ENCODE measurements around the gene FAM151A. TPM values are rescaled to one million over a fixed set of nuclear protein-coding genes. Genes with fewer than 3 reads are reported as not detected.

FAM151A gene
- total RNA-seq, 1 donor from 2014 or later = not detected

GRCh38 chr1:54614563-54614962, 8.8 kb downstream of the FAM151A start:
- H3K36me3 Mint-ChIP-seq (ENCODE audit: low read depth, unreplicated experiment) = peaks cover 9% of the 10 kb centered on the region
- H3K4me1 Mint-ChIP-seq (ENCODE audit: unreplicated experiment) = peaks cover 37% of the 10 kb centered on the region
- TF ChIP-seq CTCF (IDR thresholded peaks at IDR 0.05; ENCODE audit: unreplicated experiment) = no peak
- no peak for DNase-seq (ENCODE audit: low spot score)
- H3K27me3 Mint-ChIP-seq (ENCODE audit: unreplicated experiment) = peaks cover 9% of the 10 kb centered on the region
- H3K9me3 Mint-ChIP-seq (ENCODE audit: unreplicated experiment) = no peaks in the 10 kb centered on the region
- H3K27ac Mint-ChIP-seq (ENCODE audit: unreplicated experiment) = peak overlapping the region; percentile 31
- H3K4me3 Mint-ChIP-seq (ENCODE audit: unreplicated experiment) = no peak overlapping the region

GRCh38 chr1:54614024-54614423, 9.3 kb downstream of the FAM151A start:
- peaks cover 11% of the 10 kb centered on the region for H3K36me3 Mint-ChIP-seq (ENCODE audit: low read depth, unreplicated experiment)
- peak overlapping the region; percentile 31 for H3K27ac Mint-ChIP-seq (ENCODE audit: unreplicated experiment)
- no peak for DNase-seq (ENCODE audit: low spot score)
- H3K27me3 Mint-ChIP-seq (ENCODE audit: unreplicated experiment) = peaks cover 9% of the 10 kb centered on the region
- peaks cover 36% of the 10 kb centered on the region for H3K4me1 Mint-ChIP-seq (ENCODE audit: unreplicated experiment)
- no peak for TF ChIP-seq CTCF (IDR thresholded peaks at IDR 0.05; ENCODE audit: unreplicated experiment)
- no peak overlapping the region for H3K4me3 Mint-ChIP-seq (ENCODE audit: unreplicated experiment)
- H3K9me3 Mint-ChIP-seq (ENCODE audit: unreplicated experiment) = no peaks in the 10 kb centered on the region

- Mint-ChIP-seq H3K27me3 (ENCODE audit: unreplicated experiment) (peaks cover 9% of the 10 kb centered on the region), H3K4me3 (ENCODE audit: unreplicated experiment) (no peak overlapping the region), H3K9me3 (ENCODE audit: unreplicated experiment) (no peaks in the 10 kb centered on the region), H3K36me3 (ENCODE audit: low read depth, unreplicated experiment) (peaks cover 19% of the 10 kb centered on the region), H3K27ac (ENCODE audit: unreplicated experiment) (no peak overlapping the region), H3K4me1 (ENCODE audit: unreplicated experiment) (peaks cover 29% of the 10 kb centered on the region)
- no peak for TF ChIP-seq CTCF (IDR thresholded peaks at IDR 0.05; ENCODE audit: unreplicated experiment)
- DNase-seq (ENCODE audit: low spot score) = no peak
Observed at GRCh38 chr1:54611621-54612020, 11.7 kb downstream of the FAM151A start.

- Mint-ChIP-seq H3K27me3 (ENCODE audit: unreplicated experiment) (peaks cover 10% of the 10 kb centered on the region), H3K27ac (ENCODE audit: unreplicated experiment) (peak overlapping the region; percentile 53), H3K9me3 (ENCODE audit: unreplicated experiment) (no peaks in the 10 kb centered on the region), H3K36me3 (ENCODE audit: low read depth, unreplicated experiment) (peaks cover 21% of the 10 kb centered on the region), H3K4me1 (ENCODE audit: unreplicated experiment) (peaks cover 29% of the 10 kb centered on the region), H3K4me3 (ENCODE audit: unreplicated experiment) (no peak overlapping the region)
- no peak for DNase-seq (ENCODE audit: low spot score)
- TF ChIP-seq CTCF (IDR thresholded peaks at IDR 0.05; ENCODE audit: unreplicated experiment) = no peak
Observed at GRCh38 chr1:54610601-54611580, 12.4 kb downstream of the FAM151A start.

GRCh38 chr1:54610048-54610447, 13.3 kb downstream of the FAM151A start:
- Mint-ChIP-seq H3K4me3 (ENCODE audit: unreplicated experiment) (no peak overlapping the region), H3K27ac (ENCODE audit: unreplicated experiment) (no peak overlapping the region), H3K4me1 (ENCODE audit: unreplicated experiment) (peaks cover 27% of the 10 kb centered on the region), H3K36me3 (ENCODE audit: low read depth, unreplicated experiment) (peaks cover 28% of the 10 kb centered on the region), H3K27me3 (ENCODE audit: unreplicated experiment) (peaks cover 15% of the 10 kb centered on the region), H3K9me3 (ENCODE audit: unreplicated experiment) (no peaks in the 10 kb centered on the region)
- DNase-seq (ENCODE audit: low spot score) = no peak
- TF ChIP-seq CTCF (IDR thresholded peaks at IDR 0.05; ENCODE audit: unreplicated experiment) = no peak
